Testis (tissue), 2 donors: Measurements from ENCODE around the gene AMBRA1.

ENCODE experiments used
- CTCF ChIP-seq, 3 experiments: fragments of 450-650 bp in 2 of 3; fragments of 200-600 bp in 1 of 3; sonication (generic) in 1 of 3; IDR thresholded peaks; one replicate each; pipeline ENCODE4 v1.5.1; 2016 to 2019; ENCODE audit warnings: antibody characterized with exemption in 3 of 3, mild to moderate bottlenecking in 2 of 3, moderate library complexity in 1 of 3
- POLR2A ChIP-seq: fragments of 450-650 bp; IDR thresholded peaks from one replicate; pipeline ENCODE4 v1.6.1; 2017; ENCODE audit warnings: antibody characterized with exemption, mild to moderate bottlenecking, moderate library complexity

GRCh38 chr11:46513934-46514342 is 79.9 kb downstream of the AMBRA1 start:
- TF ChIP-seq POLR2A (no peak), CTCF (IDR thresholded peaks at IDR 0.05) (no peak)
